CD4-positive, alpha-beta T cell (primary cell): ENCODE data around the gene PRR5L. TPM values are rescaled to one million over a fixed set of nuclear protein-coding genes. Genes with fewer than 3 reads are reported as not detected.

Experiments used
- ATAC-seq: fragments of 200-7000 bp; cut with Tn5 transposase; one replicate; pipeline ENCODE4 v1.10.0; 2022; ENCODE audit warnings: mild to moderate bottlenecking; ENCODE audit not compliant: poor library complexity
- CTCF ChIA-PET: fragments of 350-600 bp; sonication (Branson Sonifier 250); formaldehyde crosslinking; loops from one replicate; lab custom pipeline; 2021; ENCODE audit warnings: antibody characterized with exemption, inconsistent platforms; lab: Charles Lee
- POLR2A ChIA-PET: fragments of 350-600 bp; sonication (Branson Sonifier 250); formaldehyde crosslinking; loops from one replicate; lab custom pipeline; 2021; ENCODE audit warnings: antibody characterized with exemption, inconsistent platforms; lab: Charles Lee
- DNase-seq, 14 experiments: peaks; one replicate each; pipeline ENCODE4 v3.0.0-alpha.2; 2013 to 2020; ENCODE audit warnings: mixed read lengths in 2 of 14
- H3K27ac ChIP-seq, 2 donors: one replicate each; pipeline versions ENCODE4 v1.5.1 to v1.7.0; 2013; ENCODE audit warnings: low read length in 2 of 2, low read depth in 1 of 2, mild to moderate bottlenecking in 1 of 2
- H3K27me3 ChIP-seq, 2 experiments: 1 replicate in 1 of 2; 2 replicates in 1 of 2; pipeline versions ENCODE4 v1.6.1 to v1.7.0; 2013; ENCODE audit warnings: low read length in 2 of 2, control low read depth in 1 of 2, mild to moderate bottlenecking in 1 of 2, moderate library complexity in 1 of 2; ENCODE audit not compliant: insufficient read depth in 2 of 2, control insufficient read depth in 1 of 2
- H3K36me3 ChIP-seq: one replicate; pipeline ENCODE4 v1.6.1; 2013; ENCODE audit warnings: low read length, control low read depth; ENCODE audit not compliant: insufficient read depth
- H3K4me1 ChIP-seq: one replicate; pipeline ENCODE4 v1.6.1; 2013; ENCODE audit warnings: low read length, control low read depth; ENCODE audit not compliant: insufficient read depth
- H3K4me3 ChIP-seq: one replicate; pipeline ENCODE4 v1.5.1; 2013; ENCODE audit warnings: mild to moderate bottlenecking, low read length, moderate library complexity
- H3K9me3 ChIP-seq, 2 experiments: 1 replicate in 1 of 2; 2 replicates in 1 of 2; pipeline versions ENCODE4 v1.6.1 to v1.7.0; 2013; ENCODE audit warnings: low read length in 2 of 2, mild to moderate bottlenecking in 2 of 2, control low read depth in 1 of 2, moderate library complexity in 1 of 2; ENCODE audit not compliant: control insufficient read depth in 1 of 2, insufficient read depth in 1 of 2
- H3K27ac Mint-ChIP-seq: one replicate; pipeline ENCODE4 v1.8.0; 2020; ENCODE audit warnings: mixed read lengths
- H3K27me3 Mint-ChIP-seq: one replicate; pipeline ENCODE4 v1.8.0; 2021; ENCODE audit warnings: mixed read lengths
- H3K36me3 Mint-ChIP-seq: one replicate; pipeline ENCODE4 v1.8.0; 2021; ENCODE audit warnings: low read depth, mixed read lengths
- H3K4me1 Mint-ChIP-seq: one replicate; pipeline ENCODE4 v1.8.0; 2021; ENCODE audit warnings: low read depth, mixed read lengths
- H3K4me3 Mint-ChIP-seq: one replicate; pipeline ENCODE4 v1.8.0; 2020; ENCODE audit warnings: mild to moderate bottlenecking, mixed read lengths
- H3K9me3 Mint-ChIP-seq: one replicate; pipeline ENCODE4 v1.8.0; 2020; ENCODE audit warnings: mixed read lengths
- intact Hi-C, 2 experiments: fragments of 100-400 bp; cut with DNase I in 1 of 2; cut with micrococcal nuclease in 1 of 2; formaldehyde crosslinking; loops; one replicate each; pipeline versions ENCODE4 v1.15.1 to v1.9.0; 2023 to 2025; cut with DNase I, micrococcal nuclease
- total RNA-seq, 174 experiments: library from RNA in 2 of 174; stranded (reverse) in 2 of 174; gene quantifications; one replicate each; pipeline ENCODE4 v1.2.3 and lab custom pipeline; 2021 to 2026
- TF ChIP-seq, protein P1 (sequence below): fragments of 200-600 bp; IDR thresholded peaks from one replicate; pipeline ENCODE4 v1.8.0; 2022; ENCODE audit warnings: antibody characterized with exemption, mild to moderate bottlenecking

Gene PRR5L
- total RNA-seq, 2 experiments from 2014 or later, result 5.4 to 7.6 TPM

GRCh38 chr11:36306888-36307287 is 10.8 kb downstream of the PRR5L start:
- Mint-ChIP-seq H3K36me3 (no peaks in the 10 kb centered on the region), H3K27ac (no peak overlapping the region), H3K9me3 (no peaks in the 10 kb centered on the region), H3K4me1 (peaks cover 7% of the 10 kb centered on the region), H3K4me3 (no peak overlapping the region), H3K27me3 (peaks cover 22% of the 10 kb centered on the region)
- Histone ChIP-seq H3K27ac (no peak overlapping the region), H3K27me3 (peaks cover 0 to 4% of the 10 kb centered on the region in 2 experiments), H3K36me3 (no peaks in the 10 kb centered on the region), H3K9me3 (no peaks in the 10 kb centered on the region), H3K4me3 (no peak overlapping the region), H3K4me1 (no peaks in the 10 kb centered on the region)
- peak in 4 of 14 experiments; percentile 15 to 58 (median 46) for DNase-seq
- TF ChIP-seq, protein P1, sequence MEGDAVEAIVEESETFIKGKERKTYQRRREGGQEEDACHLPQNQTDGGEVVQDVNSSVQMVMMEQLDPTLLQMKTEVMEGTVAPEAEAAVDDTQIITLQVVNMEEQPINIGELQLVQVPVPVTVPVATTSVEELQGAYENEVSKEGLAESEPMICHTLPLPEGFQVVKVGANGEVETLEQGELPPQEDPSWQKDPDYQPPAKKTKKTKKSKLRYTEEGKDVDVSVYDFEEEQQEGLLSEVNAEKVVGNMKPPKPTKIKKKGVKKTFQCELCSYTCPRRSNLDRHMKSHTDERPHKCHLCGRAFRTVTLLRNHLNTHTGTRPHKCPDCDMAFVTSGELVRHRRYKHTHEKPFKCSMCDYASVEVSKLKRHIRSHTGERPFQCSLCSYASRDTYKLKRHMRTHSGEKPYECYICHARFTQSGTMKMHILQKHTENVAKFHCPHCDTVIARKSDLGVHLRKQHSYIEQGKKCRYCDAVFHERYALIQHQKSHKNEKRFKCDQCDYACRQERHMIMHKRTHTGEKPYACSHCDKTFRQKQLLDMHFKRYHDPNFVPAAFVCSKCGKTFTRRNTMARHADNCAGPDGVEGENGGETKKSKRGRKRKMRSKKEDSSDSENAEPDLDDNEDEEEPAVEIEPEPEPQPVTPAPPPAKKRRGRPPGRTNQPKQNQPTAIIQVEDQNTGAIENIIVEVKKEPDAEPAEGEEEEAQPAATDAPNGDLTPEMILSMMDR, result peak; percentile 33
- ChIA-PET POLR2A (no interaction called here), CTCF (no interaction called here)
- no peak for ATAC-seq
- intact Hi-C loops, result loop anchor here in 1 of 2 experiments (1.0 to 5.0 kb wide), 2 partner anchors 171 to 185 kb away; no protein-coding TSS in a partner anchor

- intact Hi-C loops, result loop anchor here in 1 of 2 experiments (5.0 kb wide), 1 partner anchor 184 kb away; no protein-coding TSS in a partner anchor
- POLR2A ChIA-PET, result no interaction called here
These were observed 12.5 kb downstream of the PRR5L start for GRCh38 chr11:36308577-36308976.

DNA sequence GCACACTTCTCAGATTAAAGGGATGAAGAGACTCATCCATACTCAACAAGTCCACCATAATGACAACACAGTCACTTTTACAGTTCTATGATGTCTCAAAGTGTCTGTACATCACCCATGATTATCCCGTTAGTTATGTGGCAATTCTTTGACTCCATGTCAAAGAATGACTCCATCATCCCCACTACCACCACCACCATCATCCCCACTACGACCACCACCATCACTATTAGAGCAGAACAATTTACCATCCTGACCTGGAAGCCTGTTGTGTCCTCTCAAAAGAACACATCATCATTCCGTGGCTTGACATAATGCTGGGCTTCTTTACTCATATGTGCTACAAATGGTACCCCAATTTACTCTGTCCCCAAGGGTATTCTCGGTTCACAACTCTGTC is 13.7 kb downstream of the PRR5L start:
- Mint-ChIP-seq H3K9me3 (no peaks in the 10 kb centered on the region), H3K4me3 (no peak overlapping the region), H3K4me1 (peaks cover 7% of the 10 kb centered on the region), H3K36me3 (no peaks in the 10 kb centered on the region), H3K27ac (no peak overlapping the region), H3K27me3 (peaks cover 40% of the 10 kb centered on the region)
- intact Hi-C loops, result loop anchor here in 1 of 2 experiments (5.0 kb wide), 1 partner anchor 183 kb away; no protein-coding TSS in a partner anchor
- Histone ChIP-seq H3K27me3 (peaks cover 0 to 4% of the 10 kb centered on the region in 2 experiments), H3K9me3 (no peaks in the 10 kb centered on the region), H3K4me3 (no peak overlapping the region), H3K27ac (no peak overlapping the region), H3K4me1 (no peaks in the 10 kb centered on the region), H3K36me3 (no peaks in the 10 kb centered on the region)
- TF ChIP-seq, protein P1, result no peak
- no peak for DNase-seq
- ChIA-PET CTCF (no interaction called here), POLR2A (no interaction called here)
- ATAC-seq, result no peak

More at GRCh38 chr11:36308577-36308976, 12.5 kb downstream of the PRR5L start:
- ATAC-seq, result no peak
- Mint-ChIP-seq H3K4me1 (peaks cover 7% of the 10 kb centered on the region), H3K27me3 (peaks cover 31% of the 10 kb centered on the region), H3K27ac (no peak overlapping the region), H3K9me3 (no peaks in the 10 kb centered on the region), H3K4me3 (no peak overlapping the region), H3K36me3 (no peaks in the 10 kb centered on the region)
- Histone ChIP-seq H3K27ac (no peak overlapping the region), H3K9me3 (no peaks in the 10 kb centered on the region), H3K27me3 (peaks cover 0 to 4% of the 10 kb centered on the region in 2 experiments), H3K4me3 (no peak overlapping the region), H3K36me3 (no peaks in the 10 kb centered on the region), H3K4me1 (no peaks in the 10 kb centered on the region)
- TF ChIP-seq, protein P1, result no peak
- DNase-seq, result no peak
- CTCF ChIA-PET, result no interaction called here
